Astrocyte of the spinal cord (primary cell): ENCODE data around the gene RALGPS1.

Source experiments
- DNase-seq: peaks from one replicate; pipeline ENCODE4 v3.0.0; 2011; ENCODE audit warnings: low read depth, low spot score
- H3K4me3 ChIP-seq: 2 replicates; pipeline ENCODE4 v1.5.1; 2011; ENCODE audit warnings: low read depth, mild to moderate bottlenecking, low read length, moderate library complexity
- in situ Hi-C: cut with HindIII; loops from 2 replicates; pipeline ENCODE4 v1.10.0; 2017; ENCODE audit warnings: low sequenced_read_pairs
- TF ChIP-seq, protein P1 (sequence below): IDR thresholded peaks from 2 replicates; pipeline ENCODE4 v1.5.1; 2012; ENCODE audit warnings: low read depth, mild to moderate bottlenecking, low read length, inconsistent platforms

Gene RALGPS1

GRCh38 chr9:127252410-127253318 is 338.1 kb downstream of the RALGPS1 start:
- in situ Hi-C loops = no loop called here
- H3K4me3 ChIP-seq = no peak overlapping the region
- TF ChIP-seq, protein P1, sequence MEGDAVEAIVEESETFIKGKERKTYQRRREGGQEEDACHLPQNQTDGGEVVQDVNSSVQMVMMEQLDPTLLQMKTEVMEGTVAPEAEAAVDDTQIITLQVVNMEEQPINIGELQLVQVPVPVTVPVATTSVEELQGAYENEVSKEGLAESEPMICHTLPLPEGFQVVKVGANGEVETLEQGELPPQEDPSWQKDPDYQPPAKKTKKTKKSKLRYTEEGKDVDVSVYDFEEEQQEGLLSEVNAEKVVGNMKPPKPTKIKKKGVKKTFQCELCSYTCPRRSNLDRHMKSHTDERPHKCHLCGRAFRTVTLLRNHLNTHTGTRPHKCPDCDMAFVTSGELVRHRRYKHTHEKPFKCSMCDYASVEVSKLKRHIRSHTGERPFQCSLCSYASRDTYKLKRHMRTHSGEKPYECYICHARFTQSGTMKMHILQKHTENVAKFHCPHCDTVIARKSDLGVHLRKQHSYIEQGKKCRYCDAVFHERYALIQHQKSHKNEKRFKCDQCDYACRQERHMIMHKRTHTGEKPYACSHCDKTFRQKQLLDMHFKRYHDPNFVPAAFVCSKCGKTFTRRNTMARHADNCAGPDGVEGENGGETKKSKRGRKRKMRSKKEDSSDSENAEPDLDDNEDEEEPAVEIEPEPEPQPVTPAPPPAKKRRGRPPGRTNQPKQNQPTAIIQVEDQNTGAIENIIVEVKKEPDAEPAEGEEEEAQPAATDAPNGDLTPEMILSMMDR = no peak
- no peak for DNase-seq

DNA sequence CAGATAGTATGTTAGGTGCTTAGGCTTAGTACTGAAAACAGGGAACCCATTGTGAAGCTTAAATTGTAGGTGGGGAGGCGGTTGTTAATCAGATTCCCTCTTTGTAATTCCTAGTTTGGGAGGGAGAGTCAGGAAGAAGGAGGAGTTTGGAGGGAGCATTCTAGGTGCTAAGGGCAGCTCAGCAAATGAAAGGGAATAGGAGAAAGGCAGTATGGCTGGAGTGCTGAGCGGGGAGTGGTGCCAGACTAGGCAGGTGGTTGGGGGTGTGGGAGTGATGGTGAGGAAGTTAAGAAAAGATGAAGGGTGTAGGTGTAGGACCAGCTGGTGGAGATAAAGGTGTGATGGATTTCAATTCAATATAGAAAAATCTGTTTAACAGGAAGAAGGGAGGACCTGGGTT is 338.9 kb downstream of the RALGPS1 start:
- TF ChIP-seq, protein P1 = no peak
- in situ Hi-C loops = no loop called here
- no peak for DNase-seq
- H3K4me3 ChIP-seq = no peak overlapping the region

GRCh38 chr9:127255692-127256091 is 341.1 kb downstream of the RALGPS1 start:
- TF ChIP-seq, protein P1 = no peak
- in situ Hi-C loops = no loop called here
- H3K4me3 ChIP-seq = no peak overlapping the region
- DNase-seq = no peak

- no peak overlapping the region for H3K4me3 ChIP-seq
- TF ChIP-seq, protein P1 = no peak
- in situ Hi-C loops = no loop called here
- no peak for DNase-seq
These were observed 341.7 kb downstream of the RALGPS1 start for GRCh38 chr9:127256324-127256723.

- in situ Hi-C loops = no loop called here
- no peak for DNase-seq
- H3K4me3 ChIP-seq = no peak overlapping the region
- TF ChIP-seq, protein P1 = no peak
These were observed 344.3 kb downstream of the RALGPS1 start for GRCh38 chr9:127258606-127259471.

DNA sequence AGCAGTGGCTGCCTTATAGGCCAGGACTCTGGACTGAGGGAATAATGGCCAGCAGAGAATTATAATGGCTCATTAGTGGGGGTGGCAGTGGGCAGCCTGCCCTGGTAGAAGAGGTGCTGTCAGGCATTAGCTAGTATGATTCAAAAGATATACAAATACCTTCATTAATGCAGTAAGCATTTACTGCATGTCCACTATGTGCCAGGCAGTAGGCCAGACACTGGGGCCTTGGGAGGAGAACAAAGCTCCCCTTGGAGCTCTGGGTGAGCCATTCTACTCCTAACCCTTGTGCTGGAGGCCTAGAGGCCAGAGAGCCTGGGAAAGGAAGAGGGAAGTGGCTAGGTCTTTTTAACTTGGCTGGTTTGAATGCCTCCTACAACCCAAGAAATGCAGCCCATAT is 348.0 kb downstream of the RALGPS1 start:
- no peak for DNase-seq
- H3K4me3 ChIP-seq = no peak overlapping the region
- in situ Hi-C loops = no loop called here
- TF ChIP-seq, protein P1 = no peak
